ENCODE data around the gene FASN.

DNA sequence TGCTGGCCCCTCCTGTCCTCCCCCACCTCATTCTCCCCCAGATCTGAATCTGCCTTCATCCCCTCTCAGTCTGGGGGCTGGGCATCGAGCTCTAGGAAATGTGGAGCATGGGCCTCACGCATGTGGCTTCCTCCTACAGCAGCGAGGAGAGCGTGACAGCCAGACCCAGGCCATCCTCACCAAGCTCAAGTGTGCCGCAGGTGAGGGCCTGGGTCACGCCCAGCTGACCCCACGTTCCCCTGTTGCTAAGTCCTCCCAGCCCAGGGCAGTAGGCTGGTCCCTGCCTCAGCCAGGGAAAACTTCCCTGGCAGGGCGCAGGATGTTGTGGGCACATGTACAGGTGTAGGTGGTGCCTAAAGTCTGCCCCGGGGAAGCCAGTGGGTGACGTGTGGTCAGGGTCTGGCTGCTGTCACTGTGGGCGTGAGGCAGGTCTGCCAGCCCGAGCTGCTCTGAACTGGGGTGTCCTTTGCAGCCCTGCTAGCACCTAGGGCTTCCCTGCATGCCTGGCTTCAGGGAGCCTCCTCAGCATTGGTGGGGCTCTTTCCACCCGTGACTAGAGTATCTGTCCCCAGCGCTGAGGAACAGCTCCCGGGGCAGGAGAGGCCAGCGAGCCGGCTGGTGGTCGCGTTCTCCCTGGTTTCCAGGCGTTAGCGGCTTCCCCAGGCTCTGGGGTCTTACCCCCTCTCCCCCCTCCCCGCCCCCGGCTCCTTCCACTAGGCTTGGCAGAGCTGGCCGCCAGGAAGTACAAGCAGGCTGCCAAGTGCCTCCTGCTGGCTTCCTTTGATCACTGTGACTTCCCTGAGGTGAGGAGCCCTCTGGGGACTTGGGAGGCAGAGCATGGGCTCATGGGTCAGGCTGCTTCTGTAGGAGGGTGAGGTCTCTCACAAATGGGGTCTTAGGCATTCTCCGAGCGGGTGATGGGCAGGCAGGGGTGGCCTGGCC is 42.7 kb downstream of the FASN start:
- no peak for TF ChIP-seq YY1 (IDR thresholded peaks at IDR 0.05; ENCODE audit: insufficient read depth, insufficient replicate concordance, low read depth, low read length)
- no peak for TF ChIP-seq CTCF (CRISPR knock-in tag; IDR thresholded peaks at IDR 0.05)
- TF ChIP-seq POLR2AphosphoS2 (IDR thresholded peaks at IDR 0.05; ENCODE audit: low read depth, low read length) = no peak

Data from HepG2 (cell line).